Activated CD8-positive, alpha-beta T cell treated with anti-CD3 and anti-CD28 coated beads for 36 hours (primary cell): Measurements from ENCODE around the gene ISCA2. TPM values are rescaled to one million over a fixed set of nuclear protein-coding genes. Genes with fewer than 3 reads are reported as not detected.

Experiments
- ATAC-seq: fragments of 200-7000 bp; cut with Tn5 transposase; one replicate; pipeline ENCODE4 v1.10.0; 2021; ENCODE audit warnings: mild to moderate bottlenecking, moderate library complexity
- CTCF ChIA-PET: fragments of 350-600 bp; sonication (Branson Sonifier 250); formaldehyde crosslinking; loops from one replicate; lab custom pipeline; 2021; ENCODE audit warnings: antibody characterized with exemption; lab: Charles Lee
- POLR2A ChIA-PET: fragments of 350-600 bp; sonication (Branson Sonifier 250); formaldehyde crosslinking; loops from one replicate; lab custom pipeline; 2021; ENCODE audit warnings: antibody characterized with exemption; lab: Charles Lee
- DNase-seq: peaks from one replicate; pipeline ENCODE4 v3.0.0-alpha.2; 2020
- H3K27ac Mint-ChIP-seq: one replicate; pipeline ENCODE4 v1.8.0; 2021; ENCODE audit warnings: mild to moderate bottlenecking, mixed read lengths
- H3K27me3 Mint-ChIP-seq: one replicate; pipeline ENCODE4 v1.8.0; 2021; ENCODE audit warnings: mixed read lengths
- H3K36me3 Mint-ChIP-seq: one replicate; pipeline ENCODE4 v1.8.0; 2021; ENCODE audit warnings: low read depth, mixed read lengths
- H3K4me1 Mint-ChIP-seq: one replicate; pipeline ENCODE4 v1.8.0; 2021; ENCODE audit warnings: low read depth, mixed read lengths
- H3K4me3 Mint-ChIP-seq: one replicate; pipeline ENCODE4 v1.8.0; 2021; ENCODE audit warnings: mild to moderate bottlenecking, moderate library complexity, mixed read lengths
- H3K9me3 Mint-ChIP-seq: one replicate; pipeline ENCODE4 v1.8.0; 2021; ENCODE audit warnings: mixed read lengths
- intact Hi-C: fragments of 100-400 bp; cut with micrococcal nuclease; formaldehyde crosslinking; loops from one replicate; pipeline ENCODE4 v1.10.0; 2022
- total RNA-seq, 2 experiments: library from RNA; stranded (reverse); gene quantifications; one replicate each; pipeline ENCODE4 v1.2.3, GENCODE V29; 2021
- TF ChIP-seq, protein P1 (sequence below): fragments of 200-600 bp; IDR thresholded peaks from one replicate; pipeline ENCODE4 v1.8.0; 2022; ENCODE audit warnings: antibody characterized with exemption, mild to moderate bottlenecking

Gene ISCA2
- total RNA-seq, 2 experiments from 2014 or later = 29.1 to 31.7 TPM

DNA sequence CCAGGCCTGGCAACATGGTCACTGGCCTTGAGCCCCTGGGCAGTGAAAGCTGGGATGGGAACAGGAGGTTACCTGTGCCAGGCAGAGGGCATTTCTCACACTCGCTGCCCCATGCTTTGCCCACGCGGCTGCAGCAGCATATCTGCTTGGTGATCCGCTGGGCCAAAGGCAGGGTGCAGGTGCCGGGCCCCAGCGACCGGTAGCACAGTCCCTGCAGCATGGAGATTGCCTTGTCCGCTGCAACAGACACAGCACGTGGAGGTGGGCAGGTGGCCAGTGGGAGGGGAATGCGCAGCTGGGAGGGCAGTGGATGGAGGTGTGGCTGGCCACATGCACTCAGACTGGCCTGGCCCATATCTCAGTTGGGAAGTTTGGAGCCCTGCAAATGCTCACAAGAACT lies 35.3 kb downstream of the ISCA2 start:
- ATAC-seq = no peak

DNA sequence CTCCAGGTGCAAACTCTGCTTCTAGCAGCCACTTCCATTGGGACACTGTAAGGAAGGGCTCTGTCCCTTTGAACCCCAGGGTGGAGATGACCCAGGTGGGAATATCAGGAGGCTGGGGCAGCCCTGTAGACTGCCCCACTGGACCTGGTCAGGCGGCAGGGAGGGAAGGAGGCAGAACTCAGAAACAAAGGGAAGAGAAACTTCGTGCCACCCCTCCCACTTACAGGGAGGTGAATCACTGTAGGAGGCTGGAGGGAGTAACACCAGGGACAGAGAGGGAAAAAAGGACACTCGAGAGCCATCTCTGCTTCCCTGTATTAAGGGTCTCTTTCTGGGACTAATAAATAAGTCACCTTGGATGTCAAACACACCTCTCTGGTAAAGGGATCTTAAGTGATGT lies 37.4 kb downstream of the ISCA2 start:
- Mint-ChIP-seq H3K9me3 (no peaks in the 10 kb centered on the region), H3K27me3 (no peaks in the 10 kb centered on the region), H3K4me3 (no peak overlapping the region), H3K36me3 (no peaks in the 10 kb centered on the region), H3K4me1 (peaks cover 2% of the 10 kb centered on the region), H3K27ac (no peak overlapping the region)
- TF ChIP-seq, protein P1, sequence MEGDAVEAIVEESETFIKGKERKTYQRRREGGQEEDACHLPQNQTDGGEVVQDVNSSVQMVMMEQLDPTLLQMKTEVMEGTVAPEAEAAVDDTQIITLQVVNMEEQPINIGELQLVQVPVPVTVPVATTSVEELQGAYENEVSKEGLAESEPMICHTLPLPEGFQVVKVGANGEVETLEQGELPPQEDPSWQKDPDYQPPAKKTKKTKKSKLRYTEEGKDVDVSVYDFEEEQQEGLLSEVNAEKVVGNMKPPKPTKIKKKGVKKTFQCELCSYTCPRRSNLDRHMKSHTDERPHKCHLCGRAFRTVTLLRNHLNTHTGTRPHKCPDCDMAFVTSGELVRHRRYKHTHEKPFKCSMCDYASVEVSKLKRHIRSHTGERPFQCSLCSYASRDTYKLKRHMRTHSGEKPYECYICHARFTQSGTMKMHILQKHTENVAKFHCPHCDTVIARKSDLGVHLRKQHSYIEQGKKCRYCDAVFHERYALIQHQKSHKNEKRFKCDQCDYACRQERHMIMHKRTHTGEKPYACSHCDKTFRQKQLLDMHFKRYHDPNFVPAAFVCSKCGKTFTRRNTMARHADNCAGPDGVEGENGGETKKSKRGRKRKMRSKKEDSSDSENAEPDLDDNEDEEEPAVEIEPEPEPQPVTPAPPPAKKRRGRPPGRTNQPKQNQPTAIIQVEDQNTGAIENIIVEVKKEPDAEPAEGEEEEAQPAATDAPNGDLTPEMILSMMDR = no peak
- no peak for DNase-seq
- POLR2A ChIA-PET = no interaction called here
- CTCF ChIA-PET = no interaction called here
- no peak for ATAC-seq
- intact Hi-C loops = no loop called here

More for the DNA sequence above, 35.3 kb downstream of the ISCA2 start:
- TF ChIP-seq, protein P1 = no peak
- intact Hi-C loops = no loop called here
- Mint-ChIP-seq H3K27ac (no peak overlapping the region), H3K36me3 (no peaks in the 10 kb centered on the region), H3K9me3 (no peaks in the 10 kb centered on the region), H3K27me3 (no peaks in the 10 kb centered on the region), H3K4me3 (no peak overlapping the region), H3K4me1 (peaks cover 2% of the 10 kb centered on the region)
- ChIA-PET CTCF (no interaction called here), POLR2A (interaction anchor here (0.8 kb wide), 1 partner anchor 29 kb away, joined by 3 read pairs; no protein-coding TSS in a partner anchor)
- DNase-seq = no peak

DNA sequence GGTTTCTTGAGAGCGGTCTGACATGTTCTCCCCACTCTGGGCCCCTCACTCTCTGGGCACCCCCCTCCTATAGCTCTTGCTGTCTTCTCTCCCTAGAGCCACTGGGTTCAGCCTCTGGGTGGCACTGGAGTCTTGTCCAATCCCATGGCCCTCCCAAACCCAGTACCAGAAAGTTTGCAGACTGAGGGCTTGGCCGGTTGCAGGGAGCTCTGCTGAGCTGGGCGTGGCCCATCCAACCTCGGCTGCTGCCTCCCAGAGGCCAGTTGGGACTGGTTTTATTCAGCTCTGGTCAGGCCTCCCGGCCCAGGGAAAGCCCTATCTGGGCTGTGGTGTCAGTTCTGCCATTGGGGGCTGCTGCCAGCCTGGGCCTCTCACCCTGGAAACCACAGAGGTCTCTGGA lies 37.9 kb downstream of the ISCA2 start:
- ATAC-seq (peak; percentile 34), DNase-seq (peak; percentile 13)
- Mint-ChIP-seq H3K27me3 (no peaks in the 10 kb centered on the region), H3K36me3 (no peaks in the 10 kb centered on the region), H3K4me1 (peaks cover 2% of the 10 kb centered on the region), H3K9me3 (no peaks in the 10 kb centered on the region), H3K4me3 (no peak overlapping the region), H3K27ac (no peak overlapping the region)
- ChIA-PET POLR2A (no interaction called here), CTCF (no interaction called here)
- TF ChIP-seq, protein P1 = no peak
- intact Hi-C loops = no loop called here

DNA sequence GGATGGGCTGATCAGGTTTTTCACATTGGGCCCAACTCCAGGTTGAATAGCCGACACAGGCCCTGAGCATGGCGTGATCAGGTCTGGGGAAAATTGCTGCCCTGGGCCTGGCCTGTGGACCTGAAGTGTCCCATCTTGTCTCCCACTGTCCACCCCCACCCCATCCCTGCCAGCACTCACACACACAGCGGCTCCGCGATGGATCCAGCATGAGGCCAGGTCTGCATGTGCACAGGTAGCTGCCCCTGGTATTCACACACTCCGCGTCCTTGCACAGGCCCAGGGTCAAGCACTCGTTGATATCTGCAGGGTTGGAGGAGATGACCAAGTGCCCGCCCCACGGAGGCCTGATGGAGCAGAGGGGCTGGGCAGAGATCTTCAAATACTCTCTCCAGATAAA lies 38.7 kb downstream of the ISCA2 start:
- CTCF ChIA-PET = no interaction called here
- H3K27me3 Mint-ChIP-seq = no peaks in the 10 kb centered on the region
- no peaks in the 10 kb centered on the region for H3K9me3 Mint-ChIP-seq
- intact Hi-C loops = no loop called here
- no peak overlapping the region for H3K27ac Mint-ChIP-seq
- H3K4me3 Mint-ChIP-seq = no peak overlapping the region
- peaks cover 2% of the 10 kb centered on the region for H3K4me1 Mint-ChIP-seq
- ATAC-seq (no peak), DNase-seq (no peak)
- POLR2A ChIA-PET = no interaction called here
- H3K36me3 Mint-ChIP-seq = no peaks in the 10 kb centered on the region
- TF ChIP-seq, protein P1 = no peak

DNA sequence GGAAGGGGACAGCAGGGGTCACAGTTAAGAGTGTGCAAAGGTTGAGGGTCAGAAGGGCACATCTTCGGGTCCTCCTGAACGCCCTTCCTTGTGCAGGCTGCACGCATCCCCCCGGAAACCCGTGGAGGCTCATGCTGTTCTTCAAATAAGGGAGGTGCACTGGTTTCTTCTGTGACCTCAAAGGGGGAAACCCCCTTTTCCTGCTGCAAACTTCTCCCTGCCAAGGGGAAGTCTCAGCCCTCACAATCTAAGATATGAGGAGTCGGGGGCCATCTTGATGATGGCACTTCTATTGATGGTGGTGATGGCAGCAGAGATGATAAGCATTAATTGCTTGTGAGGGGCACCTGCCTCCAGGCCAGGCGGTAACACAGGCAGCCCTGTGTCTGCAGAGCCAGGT lies 40.0 kb downstream of the ISCA2 start:
- TF ChIP-seq, protein P1 = no peak
- CTCF ChIA-PET = no interaction called here
- Mint-ChIP-seq H3K9me3 (no peaks in the 10 kb centered on the region), H3K36me3 (no peaks in the 10 kb centered on the region), H3K27ac (no peak overlapping the region), H3K4me1 (peaks cover 2% of the 10 kb centered on the region), H3K27me3 (no peaks in the 10 kb centered on the region), H3K4me3 (no peak overlapping the region)
- ATAC-seq (no peak), DNase-seq (no peak)
- intact Hi-C loops = no loop called here
- POLR2A ChIA-PET = no interaction called here
